Central memory CD8-positive, alpha-beta T cell (primary cell): ENCODE results near the gene PIEZO2.

Experiments
- ATAC-seq: fragments of 150-1000 bp; cut with Tn5 transposase; replicated peaks from 2 replicates; pipeline ENCODE4 v1.10.0; 2022; ENCODE audit warnings: mild to moderate bottlenecking, moderate FRiP score, moderate number of reproducible peaks; ENCODE audit not compliant: poor library complexity, severe bottlenecking; ENCODE audit errors: extremely low read depth
- DNase-seq, 2 donors: peaks; one replicate each; pipeline ENCODE4 v3.0.0; 2021; ENCODE audit warnings: low spot score in 2 of 2
- H3K27ac Mint-ChIP-seq: one replicate; pipeline ENCODE4 v1.8.0; 2022; ENCODE audit warnings: low read depth, mild to moderate bottlenecking, moderate library complexity, mixed read lengths
- H3K27me3 Mint-ChIP-seq: one replicate; pipeline ENCODE4 v1.8.0; 2022; ENCODE audit warnings: mixed read lengths
- H3K36me3 Mint-ChIP-seq: one replicate; pipeline ENCODE4 v1.8.0; 2022; ENCODE audit warnings: mild to moderate bottlenecking, moderate library complexity, mixed read lengths; ENCODE audit not compliant: insufficient read depth
- H3K4me1 Mint-ChIP-seq: one replicate; pipeline ENCODE4 v1.8.0; 2022; ENCODE audit warnings: mixed read lengths
- H3K4me3 Mint-ChIP-seq: one replicate; pipeline ENCODE4 v1.8.0; 2022; ENCODE audit warnings: mild to moderate bottlenecking, moderate library complexity, mixed read lengths
- H3K9me3 Mint-ChIP-seq: one replicate; pipeline ENCODE4 v1.8.0; 2022; ENCODE audit warnings: mixed read lengths

Gene PIEZO2

DNA sequence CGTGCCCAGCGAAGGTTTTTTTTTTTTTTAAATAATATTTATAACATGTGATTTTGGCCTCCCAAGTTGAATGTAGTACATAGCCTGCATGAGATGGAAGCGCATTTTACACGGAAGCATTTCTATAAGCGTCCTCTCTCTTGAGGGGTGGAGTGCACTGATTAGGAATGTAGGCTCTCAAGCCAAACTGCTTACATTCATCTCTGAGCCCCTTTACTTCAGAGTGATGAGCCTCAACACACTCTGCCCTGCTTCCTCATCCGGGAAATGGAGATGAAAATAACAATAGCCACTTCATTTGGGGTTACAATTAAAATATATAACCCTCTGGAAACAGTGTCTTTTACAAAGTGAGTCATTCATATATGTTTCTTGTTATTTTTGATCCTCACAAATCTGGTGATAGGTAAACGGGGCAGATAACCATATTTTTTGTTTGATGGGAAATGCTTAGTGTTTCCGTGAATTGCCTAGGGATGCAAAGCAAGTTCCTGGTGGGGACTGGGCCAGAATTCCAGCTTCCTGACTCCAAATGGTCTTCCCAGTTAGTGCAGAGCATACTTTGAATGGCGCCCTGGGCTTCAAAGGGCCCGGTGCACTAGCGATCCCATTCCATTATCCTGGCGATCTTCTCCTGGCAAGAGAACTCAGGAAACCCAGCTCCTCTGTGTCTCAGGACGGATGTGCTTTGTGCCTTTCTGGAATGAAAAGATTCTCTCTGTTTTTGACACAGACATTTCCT is 124.3 kb downstream of the PIEZO2 start:
- peaks cover 8% of the 10 kb centered on the region for H3K9me3 Mint-ChIP-seq
- H3K27me3 Mint-ChIP-seq, result no peaks in the 10 kb centered on the region
- DNase-seq (no peak), ATAC-seq (no peak)
- H3K27ac Mint-ChIP-seq, result no peak overlapping the region
- no peak overlapping the region for H3K4me3 Mint-ChIP-seq
- H3K36me3 Mint-ChIP-seq, result peaks cover 4% of the 10 kb centered on the region
- no peaks in the 10 kb centered on the region for H3K4me1 Mint-ChIP-seq

DNA sequence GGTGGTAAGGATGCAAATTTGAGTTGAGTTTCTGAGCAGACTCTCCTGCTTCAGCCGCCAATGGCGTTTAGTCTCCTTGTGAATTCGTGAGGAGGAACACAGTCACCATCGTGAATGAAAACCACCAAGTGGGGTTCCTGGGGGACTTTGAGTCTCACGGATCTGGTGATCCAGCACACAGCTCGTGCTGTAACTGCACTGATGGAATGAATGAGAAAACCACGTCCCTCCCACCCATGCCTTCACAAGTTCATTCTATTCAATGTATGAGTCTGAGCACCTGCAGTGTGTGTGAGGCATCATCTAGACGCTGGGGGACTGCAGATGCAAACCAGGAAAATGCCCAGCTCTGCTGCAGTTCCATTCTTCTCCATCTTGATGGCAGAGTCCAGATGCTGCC is 127.9 kb downstream of the PIEZO2 start:
- Mint-ChIP-seq H3K9me3 (peaks cover 2% of the 10 kb centered on the region), H3K27me3 (no peaks in the 10 kb centered on the region)

DNA sequence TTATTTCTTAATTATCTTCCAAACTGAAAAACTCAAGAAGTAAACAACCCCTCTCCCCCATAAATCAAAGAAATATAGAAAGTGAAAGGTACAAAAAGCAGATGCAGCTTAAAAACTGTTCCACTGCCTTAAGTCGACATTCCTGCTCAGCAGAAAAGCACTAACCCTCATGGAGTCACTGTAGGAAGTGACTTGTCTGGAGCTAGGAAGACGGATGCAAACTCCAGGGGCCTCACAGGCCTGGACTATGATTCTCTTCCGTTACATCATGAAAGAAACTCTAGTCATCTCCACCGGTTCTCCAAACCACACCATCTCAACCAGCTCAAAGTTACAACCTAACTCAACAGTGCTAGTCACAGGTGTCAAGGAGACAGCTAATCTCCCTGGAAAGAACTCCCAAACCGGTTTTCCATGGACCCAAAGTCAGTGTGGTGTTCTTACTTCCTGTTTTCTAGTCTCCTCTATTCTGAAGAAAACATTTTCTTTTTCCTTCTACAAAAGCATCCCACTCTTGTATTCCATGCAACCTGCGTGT is 128.4 kb downstream of the PIEZO2 start:
- DNase-seq (no peak), ATAC-seq (no peak)
- Mint-ChIP-seq H3K27me3 (no peaks in the 10 kb centered on the region), H3K4me1 (no peaks in the 10 kb centered on the region), H3K36me3 (peaks cover 2% of the 10 kb centered on the region), H3K4me3 (no peak overlapping the region), H3K9me3 (no peaks in the 10 kb centered on the region), H3K27ac (no peak overlapping the region)

More for the DNA sequence above, 127.9 kb downstream of the PIEZO2 start:
- Mint-ChIP-seq H3K4me1 (no peaks in the 10 kb centered on the region), H3K27ac (no peak overlapping the region), H3K36me3 (peaks cover 4% of the 10 kb centered on the region), H3K4me3 (no peak overlapping the region)
- ATAC-seq (no peak), DNase-seq (no peak)

DNA sequence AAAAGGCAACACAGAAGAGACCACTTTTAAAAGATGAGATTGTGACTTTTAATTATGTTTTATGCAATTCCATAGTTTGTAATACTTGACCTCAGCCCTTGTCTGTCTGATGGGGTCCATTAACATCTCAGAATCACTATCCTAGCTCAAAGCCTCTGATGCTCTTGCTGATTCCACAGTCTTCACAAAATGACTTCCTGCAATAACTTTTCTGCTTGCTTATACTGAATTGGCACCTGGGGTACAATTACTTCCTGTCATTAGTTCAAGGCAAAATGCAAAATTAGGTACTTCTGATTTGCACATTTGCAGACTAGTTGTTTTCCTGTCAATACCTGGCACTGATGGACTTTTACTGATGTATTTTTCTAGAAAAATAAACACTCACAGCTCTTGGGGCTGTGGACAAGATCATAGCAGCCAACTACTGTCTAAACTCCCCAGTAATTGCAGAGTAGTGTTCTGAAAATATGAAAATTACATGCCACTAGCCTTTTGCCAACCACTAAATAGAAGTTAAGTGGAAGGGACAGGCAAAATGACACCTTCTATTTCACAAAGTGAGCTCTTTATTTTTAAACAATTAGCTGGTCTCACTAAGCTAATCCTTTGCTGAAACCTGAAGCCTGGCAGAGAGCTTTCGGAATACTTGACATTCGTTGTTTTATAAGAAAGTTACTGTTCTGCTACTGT is 129.1 kb downstream of the PIEZO2 start:
- no peak overlapping the region for H3K27ac Mint-ChIP-seq
- peaks cover 2% of the 10 kb centered on the region for H3K36me3 Mint-ChIP-seq
- DNase-seq (no peak), ATAC-seq (no peak)
- H3K4me1 Mint-ChIP-seq, result no peaks in the 10 kb centered on the region
- H3K4me3 Mint-ChIP-seq, result no peak overlapping the region
- no peaks in the 10 kb centered on the region for H3K27me3 Mint-ChIP-seq
- no peaks in the 10 kb centered on the region for H3K9me3 Mint-ChIP-seq

DNA sequence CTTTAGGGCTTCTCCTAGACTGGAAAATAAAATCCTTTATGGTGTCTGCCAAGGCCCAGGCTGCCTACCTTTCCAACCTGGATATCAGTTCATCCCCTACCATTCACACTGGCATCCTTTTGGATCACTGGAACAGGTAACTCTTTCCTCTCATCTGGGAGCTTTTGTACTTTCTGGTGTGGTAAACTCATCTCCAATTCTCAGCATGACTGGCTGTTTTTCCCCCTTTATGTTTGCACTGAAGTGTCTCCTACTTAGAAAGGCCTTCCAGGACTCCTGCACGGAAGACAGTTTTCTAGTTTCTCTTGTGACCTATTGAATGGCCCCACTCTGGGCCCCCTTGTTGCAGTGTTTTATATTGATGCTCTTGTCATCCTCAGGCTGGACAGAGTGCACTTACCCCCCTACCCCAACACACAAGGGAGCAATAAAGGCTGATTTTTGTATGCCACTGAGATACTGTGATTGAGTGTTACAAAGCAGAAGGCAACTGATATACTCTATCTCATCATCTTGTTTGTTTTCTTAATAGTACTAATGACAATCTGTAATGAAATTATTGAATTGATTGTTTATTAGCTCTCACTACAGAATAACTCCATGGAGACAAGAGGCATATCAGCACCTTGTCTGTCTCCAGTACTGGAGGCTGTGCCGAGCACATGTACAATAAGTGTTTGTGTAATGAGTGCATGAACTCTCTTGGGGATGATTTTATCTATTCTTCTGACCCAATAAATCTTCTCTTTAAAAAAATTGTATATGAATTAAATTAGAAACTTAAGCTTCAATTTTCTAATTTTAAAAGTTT is 129.9 kb downstream of the PIEZO2 start:
- Mint-ChIP-seq H3K4me1 (no peaks in the 10 kb centered on the region), H3K27ac (no peak overlapping the region), H3K9me3 (no peaks in the 10 kb centered on the region), H3K36me3 (peaks cover 2% of the 10 kb centered on the region), H3K27me3 (no peaks in the 10 kb centered on the region), H3K4me3 (no peak overlapping the region)
- no peak for DNase-seq
- ATAC-seq, result no peak

DNA sequence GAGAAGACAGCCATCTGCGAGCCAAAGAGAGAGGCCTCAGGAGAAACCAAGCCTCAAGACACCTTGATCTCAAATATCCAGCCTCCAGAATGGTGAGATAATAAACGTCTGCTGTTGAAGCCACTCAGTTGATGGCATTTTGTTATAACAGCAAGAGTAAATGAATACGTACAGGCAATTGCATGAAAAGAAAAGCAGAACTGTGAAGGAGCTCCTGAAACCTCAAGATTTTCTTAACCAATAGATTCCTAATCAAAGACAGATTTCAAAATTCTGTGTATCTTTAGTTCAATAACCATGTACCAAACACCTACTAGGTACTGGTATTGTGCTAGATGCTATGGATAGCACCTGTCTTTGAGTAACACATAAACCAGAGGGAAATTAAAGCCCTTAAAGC is 139.5 kb downstream of the PIEZO2 start:
- Mint-ChIP-seq H3K4me1 (no peaks in the 10 kb centered on the region), H3K4me3 (no peak overlapping the region), H3K27me3 (no peaks in the 10 kb centered on the region), H3K9me3 (no peaks in the 10 kb centered on the region), H3K27ac (no peak overlapping the region), H3K36me3 (no peaks in the 10 kb centered on the region)
- ATAC-seq, result no peak
- no peak for DNase-seq

DNA sequence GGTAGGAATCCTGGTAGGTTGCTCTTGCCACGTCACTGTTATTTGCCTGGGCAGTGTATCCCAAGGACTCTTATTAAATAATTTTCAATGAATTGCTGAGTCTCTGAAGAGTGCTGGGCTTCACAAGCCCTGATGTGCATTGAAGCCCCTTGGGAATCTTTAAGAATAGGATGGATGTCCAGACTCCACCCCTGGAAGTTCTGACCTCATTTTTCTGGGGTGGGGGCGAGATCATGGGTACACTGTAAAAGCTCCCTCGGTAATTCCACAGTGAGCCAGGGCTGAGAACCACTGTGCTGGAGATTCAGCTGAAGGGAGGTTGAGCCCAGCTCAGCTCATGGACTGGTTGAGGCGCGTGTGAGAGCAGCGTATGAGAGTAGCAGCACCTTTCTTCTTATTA is 140.2 kb downstream of the PIEZO2 start:
- H3K4me1 Mint-ChIP-seq, result no peaks in the 10 kb centered on the region
- no peak overlapping the region for H3K4me3 Mint-ChIP-seq
- no peaks in the 10 kb centered on the region for H3K36me3 Mint-ChIP-seq
- ATAC-seq, result no peak
- H3K27ac Mint-ChIP-seq, result no peak overlapping the region
- no peaks in the 10 kb centered on the region for H3K9me3 Mint-ChIP-seq
- H3K27me3 Mint-ChIP-seq, result no peaks in the 10 kb centered on the region
- no peak for DNase-seq

DNA sequence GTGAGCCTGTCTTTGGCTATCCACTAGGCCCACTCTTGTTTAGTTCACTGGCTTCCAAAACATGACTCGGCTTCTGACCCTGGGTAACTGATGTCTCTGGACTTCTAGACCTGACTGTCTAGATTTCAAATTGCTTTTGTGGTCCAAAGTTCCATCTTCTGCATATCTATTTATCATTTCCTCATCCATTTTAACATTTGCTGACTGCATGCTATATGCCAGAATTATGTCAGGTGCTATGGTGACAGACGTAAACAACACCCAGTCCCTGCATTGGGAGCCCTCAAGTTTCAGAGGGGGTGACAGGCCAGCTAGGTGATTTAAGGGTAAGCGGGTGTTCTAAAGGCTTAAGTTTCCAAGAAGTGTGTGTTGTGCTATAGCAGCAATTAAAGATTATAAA is 140.9 kb downstream of the PIEZO2 start:
- H3K9me3 Mint-ChIP-seq, result no peaks in the 10 kb centered on the region
- no peaks in the 10 kb centered on the region for H3K36me3 Mint-ChIP-seq
- no peak overlapping the region for H3K4me3 Mint-ChIP-seq
- DNase-seq (no peak), ATAC-seq (no peak)
- no peaks in the 10 kb centered on the region for H3K27me3 Mint-ChIP-seq
- no peak overlapping the region for H3K27ac Mint-ChIP-seq
- H3K4me1 Mint-ChIP-seq, result no peaks in the 10 kb centered on the region

DNA sequence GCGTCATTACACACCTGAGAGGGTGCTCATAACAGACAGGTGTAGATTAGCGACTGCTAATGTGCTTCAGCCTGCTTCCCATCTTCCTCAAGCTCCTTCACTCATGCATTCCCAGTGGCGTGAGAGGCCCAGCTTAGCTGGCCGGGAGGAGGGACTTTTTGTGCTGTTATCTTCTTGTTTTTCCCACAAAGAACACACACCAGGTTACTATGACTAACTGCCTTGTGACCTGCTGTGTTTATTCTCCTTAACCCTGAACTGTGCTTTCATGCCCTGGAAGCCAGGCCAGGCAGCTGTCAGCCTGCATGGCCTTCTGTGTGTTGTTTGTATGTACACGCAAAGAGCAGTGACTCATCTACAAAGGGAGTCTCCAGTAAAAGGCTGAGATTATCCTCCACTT is 143.8 kb downstream of the PIEZO2 start:
- Mint-ChIP-seq H3K27ac (no peak overlapping the region), H3K4me3 (no peak overlapping the region), H3K4me1 (no peaks in the 10 kb centered on the region), H3K36me3 (no peaks in the 10 kb centered on the region), H3K27me3 (no peaks in the 10 kb centered on the region), H3K9me3 (peaks cover 5% of the 10 kb centered on the region)
- DNase-seq (no peak), ATAC-seq (no peak)

DNA sequence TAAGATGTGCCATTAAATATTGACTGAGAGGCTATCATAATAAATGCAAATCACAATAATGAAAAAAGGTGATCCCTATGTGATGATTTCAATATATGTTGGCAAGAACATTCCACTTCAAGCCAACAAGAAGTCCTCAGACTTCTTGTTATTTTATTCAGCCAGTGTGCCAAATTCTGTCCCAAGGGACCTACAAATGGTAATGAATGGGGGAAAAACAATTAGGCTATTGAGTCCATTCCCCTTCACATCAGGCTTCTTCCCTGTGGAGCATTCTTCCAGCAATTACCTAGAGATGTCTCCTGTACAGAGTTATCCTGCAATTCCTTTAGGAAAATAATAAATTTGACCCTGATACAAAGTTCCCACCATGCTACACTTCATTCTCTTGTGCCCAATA is 144.4 kb downstream of the PIEZO2 start:
- Mint-ChIP-seq H3K4me3 (no peak overlapping the region), H3K27me3 (no peaks in the 10 kb centered on the region), H3K27ac (no peak overlapping the region), H3K4me1 (no peaks in the 10 kb centered on the region), H3K9me3 (peaks cover 5% of the 10 kb centered on the region), H3K36me3 (no peaks in the 10 kb centered on the region)
- no peak for DNase-seq
- ATAC-seq, result no peak

DNA sequence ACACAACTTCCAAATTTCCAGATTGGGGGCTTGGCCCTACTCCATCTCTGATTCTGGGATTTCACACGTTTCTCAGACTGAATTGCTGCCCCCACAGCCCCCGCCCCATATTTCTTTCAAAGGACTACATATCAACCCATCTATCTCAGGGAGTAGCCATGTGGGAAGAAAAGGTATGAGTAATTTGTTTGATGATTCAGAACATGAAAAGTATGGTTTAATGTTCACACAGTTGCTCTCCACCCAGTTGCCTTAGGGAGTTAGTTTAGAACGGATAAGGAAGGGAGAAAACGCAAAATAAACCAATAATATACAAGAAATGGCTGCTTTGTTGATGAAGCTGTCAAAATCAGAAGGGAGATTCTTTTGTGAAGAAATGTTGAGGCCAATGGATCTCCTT is 145.1 kb downstream of the PIEZO2 start:
- Mint-ChIP-seq H3K27me3 (no peaks in the 10 kb centered on the region), H3K4me1 (no peaks in the 10 kb centered on the region), H3K36me3 (no peaks in the 10 kb centered on the region), H3K27ac (no peak overlapping the region), H3K4me3 (no peak overlapping the region), H3K9me3 (peaks cover 5% of the 10 kb centered on the region)
- no peak for DNase-seq
- no peak for ATAC-seq

DNA sequence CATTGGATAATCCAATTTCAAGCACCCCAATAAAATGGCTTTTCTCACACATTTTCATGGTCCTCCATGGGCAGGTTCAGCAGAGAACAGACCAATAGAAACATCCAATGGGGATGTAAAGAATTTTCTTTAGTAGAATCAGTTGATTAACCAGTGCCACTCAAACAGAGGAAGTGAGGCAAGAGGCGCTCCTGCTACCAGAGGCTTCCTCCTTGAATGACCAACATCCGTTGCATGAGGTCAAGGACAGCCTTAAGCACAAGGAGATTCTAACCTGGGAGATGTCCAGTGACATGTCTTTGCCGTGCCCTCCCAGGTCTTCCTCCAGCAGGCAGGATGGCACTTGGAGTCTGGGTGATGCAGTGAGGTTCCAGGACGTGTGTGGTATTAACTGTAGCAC is 146.6 kb downstream of the PIEZO2 start:
- no peak for DNase-seq
- ATAC-seq, result no peak
- Mint-ChIP-seq H3K4me1 (no peaks in the 10 kb centered on the region), H3K4me3 (no peak overlapping the region), H3K36me3 (no peaks in the 10 kb centered on the region), H3K9me3 (peaks cover 5% of the 10 kb centered on the region), H3K27ac (no peak overlapping the region), H3K27me3 (no peaks in the 10 kb centered on the region)
